Measurements from ENCODE around the gene EIF2A. TPM values are rescaled to one million over a fixed set of nuclear protein-coding genes. Genes with fewer than 3 reads are reported as not detected.

EIF2A gene
- total RNA-seq, 1 experiment from 2014 or later, result 74.1 TPM

- Histone ChIP-seq H2BK20ac (ENCODE audit: low read depth, low read length, poor library complexity, severe bottlenecking) (no peak overlapping the region), H4K20me1 (ENCODE audit: control insufficient read depth, insufficient read depth, insufficient read length) (no peaks in the 10 kb centered on the region), H2BK5ac (ENCODE audit: insufficient read length, low read length) (no peak overlapping the region), H2BK120ac (ENCODE audit: low read depth, low read length, poor library complexity, severe bottlenecking) (no peak overlapping the region), H4K91ac (ENCODE audit: insufficient read length, low read depth, low read length) (no peak overlapping the region), H4K5ac (ENCODE audit: insufficient read length, low read depth, low read length) (no peak overlapping the region), H3K79me2 (ENCODE audit: insufficient read depth, low read length) (no peaks in the 10 kb centered on the region), H4K8ac (replicated peaks; ENCODE audit: insufficient read length, low read depth, low read length) (no peak overlapping the region), H3K4ac (ENCODE audit: low read depth, low read length) (no peak overlapping the region), H3K9ac (ENCODE audit: extremely low read depth, insufficient read length, low read length) (no peak overlapping the region), H3K23ac (ENCODE audit: insufficient read length, low read depth, low read length) (no peak overlapping the region), H3K9me3 (ENCODE audit: control insufficient read depth, low read depth, low read length) (no peaks in the 10 kb centered on the region), H3K27me3 (ENCODE audit: insufficient read depth, low read length) (no peaks in the 10 kb centered on the region), H3K27ac (ENCODE audit: insufficient read length, low read depth, low read length) (no peak overlapping the region), H2BK12ac (ENCODE audit: insufficient read length, low read depth, low read length) (no peak overlapping the region), H2BK15ac (ENCODE audit: low read depth, low read length) (no peak overlapping the region), H3K4me2 (ENCODE audit: insufficient read depth, insufficient read length, low read length) (no peak overlapping the region), H3K14ac (ENCODE audit: insufficient read depth, low read length) (no peak overlapping the region), H3T11ph (ENCODE audit: low read length) (no peak overlapping the region), H3K56ac (ENCODE audit: insufficient read length, low read depth, low read length) (no peak overlapping the region), H2AK5ac (ENCODE audit: insufficient read length, low read length) (no peak overlapping the region), H3K18ac (ENCODE audit: insufficient read length, low read depth, low read length) (no peak overlapping the region), H2AFZ (ENCODE audit: low read length) (no peak overlapping the region), H3K79me1 (ENCODE audit: insufficient read depth, low read depth, low read length, poor library complexity, severe bottlenecking) (no peaks in the 10 kb centered on the region), H3K4me1 (ENCODE audit: insufficient read depth, low read length) (peaks cover 5% of the 10 kb centered on the region; the same call in 1 of the 2 replicates), H3K23me2 (ENCODE audit: insufficient read length, low read depth, low read length, poor library complexity, severe bottlenecking) (no peaks in the 10 kb centered on the region)
- Mint-ChIP-seq H3K27me3 (ENCODE audit: low read depth) (no peaks in the 10 kb centered on the region; the same call in none of the 2 replicates), H3K36me3 (ENCODE audit: insufficient read depth in 1 of 3, low read depth in 3 of 3) (no peaks in the 10 kb centered on the region; a peak in 1 of 7 replicates), H3K4me3 (no peak overlapping the region), H3K4me1 (peaks cover 25 to 28% of the 10 kb centered on the region in 2 experiments), H3K9me3 (peaks cover 4 to 5% of the 10 kb centered on the region in 2 experiments; a peak in 3 of 5 replicates), H3K27ac (no peak overlapping the region)
- TF ChIP-seq, protein P1, sequence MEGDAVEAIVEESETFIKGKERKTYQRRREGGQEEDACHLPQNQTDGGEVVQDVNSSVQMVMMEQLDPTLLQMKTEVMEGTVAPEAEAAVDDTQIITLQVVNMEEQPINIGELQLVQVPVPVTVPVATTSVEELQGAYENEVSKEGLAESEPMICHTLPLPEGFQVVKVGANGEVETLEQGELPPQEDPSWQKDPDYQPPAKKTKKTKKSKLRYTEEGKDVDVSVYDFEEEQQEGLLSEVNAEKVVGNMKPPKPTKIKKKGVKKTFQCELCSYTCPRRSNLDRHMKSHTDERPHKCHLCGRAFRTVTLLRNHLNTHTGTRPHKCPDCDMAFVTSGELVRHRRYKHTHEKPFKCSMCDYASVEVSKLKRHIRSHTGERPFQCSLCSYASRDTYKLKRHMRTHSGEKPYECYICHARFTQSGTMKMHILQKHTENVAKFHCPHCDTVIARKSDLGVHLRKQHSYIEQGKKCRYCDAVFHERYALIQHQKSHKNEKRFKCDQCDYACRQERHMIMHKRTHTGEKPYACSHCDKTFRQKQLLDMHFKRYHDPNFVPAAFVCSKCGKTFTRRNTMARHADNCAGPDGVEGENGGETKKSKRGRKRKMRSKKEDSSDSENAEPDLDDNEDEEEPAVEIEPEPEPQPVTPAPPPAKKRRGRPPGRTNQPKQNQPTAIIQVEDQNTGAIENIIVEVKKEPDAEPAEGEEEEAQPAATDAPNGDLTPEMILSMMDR (conservative IDR thresholded peaks at IDR 0.05), result no peak
- DNase-seq, result no peak
- no CpG with 5 or more reads among the region's 2 CpGs for WGBS (ENCODE audit: extremely low coverage, insufficient read length, low lambda C conversion rate)
These were observed 36.8 kb upstream of the EIF2A start for GRCh38 chr3:150509780-150510179.

Data from H9 (cell line).